GM21737 (cell line): ENCODE data around the gene TMEM179B.
A peak's percentile ranks its signal among the peaks of the same experiment; 100 is the strongest.
"Not testable (repeated sequence)": the region's sequence is repeated elsewhere in the genome, so short reads cannot be mapped to it uniquely, and the experiment has no call there.

Source experiments
- ATAC-seq: cut with Tn5 transposase; IDR thresholded peaks from one replicate; pipeline ENCODE4 v1.9.1; 2021; ENCODE audit warnings: mild to moderate bottlenecking, moderate library complexity; ENCODE audit not compliant: unreplicated experiment

The TMEM179B gene

GRCh38 chr11:62788991-62789390 is 1.8 kb downstream of the TMEM179B start:
- ATAC-seq: no peak

GRCh38 chr11:62789576-62789975 is 2.4 kb downstream of the TMEM179B start:
- no peak for ATAC-seq

GRCh38 chr11:62791501-62792201 is 4.4 kb downstream of the TMEM179B start, which contains the start of gene TMEM223:
TSS of gene TMEM223 (minus strand) at chr11:62792006. CDS start at chr11:62791994, 12 bp downstream.
- ATAC-seq: peak; percentile 53

- no peak for ATAC-seq
These were observed 5.0 kb downstream of the TMEM179B start for GRCh38 chr11:62792202-62792575.

GRCh38 chr11:62794201-62794775 is 7.1 kb downstream of the TMEM179B start:
- no peak for ATAC-seq

- no peak for ATAC-seq
These were observed 9.1 kb downstream of the TMEM179B start for GRCh38 chr11:62796281-62796680.

- ATAC-seq: no peak
These were observed 12.3 kb downstream of the TMEM179B start for GRCh38 chr11:62799486-62799885.

- no peak for ATAC-seq
These were observed 13.9 kb downstream of the TMEM179B start for GRCh38 chr11:62801071-62801470.

- ATAC-seq: no peak
These were observed 17.3 kb downstream of the TMEM179B start for GRCh38 chr11:62804310-62805075.

- peak; percentile 84 for ATAC-seq
These were observed 18.1 kb downstream of the TMEM179B start, which contains the start of gene NXF1 for GRCh38 chr11:62805076-62805892. TSS of gene NXF1 (minus strand) at chr11:62805440. CDS start at chr11:62805356, 84 bp downstream.

GRCh38 chr11:62805961-62806441 is 18.8 kb downstream of the TMEM179B start:
- ATAC-seq: no peak

- no peak for ATAC-seq
These were observed 19.5 kb downstream of the TMEM179B start for GRCh38 chr11:62806611-62807121.

- no peak for ATAC-seq
These were observed 23.5 kb downstream of the TMEM179B start for GRCh38 chr11:62810748-62811147.

- no peak for ATAC-seq
These were observed 24.5 kb downstream of the TMEM179B start for GRCh38 chr11:62811659-62812058.

GRCh38 chr11:62816557-62816956 is 29.4 kb downstream of the TMEM179B start:
- no peak for ATAC-seq

- no peak for ATAC-seq
These were observed 29.9 kb downstream of the TMEM179B start for GRCh38 chr11:62817129-62817528.

GRCh38 chr11:62823677-62824076 is 36.5 kb downstream of the TMEM179B start:
- ATAC-seq: no peak

- not testable (repeated sequence) for ATAC-seq
These were observed 40.9 kb downstream of the TMEM179B start for GRCh38 chr11:62828130-62828529.

- no peak for ATAC-seq
These were observed 43.8 kb downstream of the TMEM179B start for GRCh38 chr11:62830904-62831519.
